Measurements from ENCODE around the gene GLO1.
A peak's percentile ranks its signal among the peaks of the same experiment; 100 is the strongest.

Gene GLO1

GRCh38 chr6:38702558-38703397 is at the start of gene GLO1:
GLO1 (minus strand) TSS chr6:38703145; CDS start chr6:38703054, 91 bp downstream.
- DNase-seq, result peak; percentile 91 to 92

- DNase-seq, result peak; percentile 9 to 29
Measured at GRCh38 chr6:38750968-38751615, 48.1 kb upstream of the GLO1 start.

- no peak for DNase-seq
Measured at GRCh38 chr6:38749473-38749872, 46.5 kb upstream of the GLO1 start.

GRCh38 chr6:38739532-38739931 is 36.6 kb upstream of the GLO1 start:
- DNase-seq, result no peak

GRCh38 chr6:38738261-38738660 is 35.3 kb upstream of the GLO1 start:
- DNase-seq, result no peak

GRCh38 chr6:38736951-38737350 is 34.0 kb upstream of the GLO1 start:
- DNase-seq, result no peak

GRCh38 chr6:38730140-38730862 is 27.4 kb upstream of the GLO1 start:
- no peak for DNase-seq

- no peak for DNase-seq
Measured at GRCh38 chr6:38728203-38728602, 25.3 kb upstream of the GLO1 start.

GRCh38 chr6:38725414-38726183 is 22.7 kb upstream of the GLO1 start:
- DNase-seq, result no peak

GRCh38 chr6:38724343-38724742 is 21.4 kb upstream of the GLO1 start:
- no peak for DNase-seq

GRCh38 chr6:38723783-38724182 is 20.8 kb upstream of the GLO1 start:
- DNase-seq, result no peak

GRCh38 chr6:38722727-38723334 is 19.9 kb upstream of the GLO1 start:
- no peak for DNase-seq

- no peak for DNase-seq
Measured at GRCh38 chr6:38722038-38722437, 19.1 kb upstream of the GLO1 start.

GRCh38 chr6:38720295-38720694 is 17.4 kb upstream of the GLO1 start:
- no peak for DNase-seq

- DNase-seq, result no peak
Measured at GRCh38 chr6:38719358-38719757, 16.4 kb upstream of the GLO1 start.

GRCh38 chr6:38716825-38717224 is 13.9 kb upstream of the GLO1 start:
- no peak for DNase-seq

GRCh38 chr6:38715016-38715689 is 12.2 kb upstream of the GLO1 start, which contains the start of gene DNAH8:
DNAH8 (plus strand) TSS chr6:38715311; CDS start chr6:38722810, 7,499 bp downstream.
- DNase-seq, result peak in 1 of 2 donors; percentile 14

- DNase-seq, result no peak
Measured at GRCh38 chr6:38714239-38715015, 11.5 kb upstream of the GLO1 start.

- DNase-seq, result peak; percentile 27 to 37
Measured at GRCh38 chr6:38713812-38714211, 10.9 kb upstream of the GLO1 start.

- DNase-seq, result no peak
Measured at GRCh38 chr6:38708496-38708895, 5.6 kb upstream of the GLO1 start.

- DNase-seq, result no peak
Measured at GRCh38 chr6:38705924-38706323, 3.0 kb upstream of the GLO1 start.

All from stimulated activated CD4-positive, alpha-beta T cell treated with anti-CD3 and anti-CD28 coated beads, Interleukin-2, amount 100 ng/mL, for 48 hours (primary cell).